D721Med (cell line): ENCODE measurements around the gene KRTAP8-1.
A peak's percentile ranks its signal among the peaks of the same experiment; 100 is the strongest.

Experiments used
- DNase-seq: peaks from one replicate; pipeline ENCODE4 v3.0.0; 2011; ENCODE audit warnings: low spot score; ENCODE audit not compliant: insufficient read length
- FAIRE-seq: peaks from 2 replicates; lab custom pipeline; 2011; peaks lifted over from hg19 to GRCh38; lab: Jason Lieb, UNC
- CTCF ChIP-seq: IDR thresholded peaks from 2 replicates; pipeline ENCODE4 v1.5.1; 2012; ENCODE audit warnings: mild to moderate bottlenecking, control low read depth; ENCODE audit not compliant: insufficient read depth; ENCODE audit errors: missing control alignments

Gene KRTAP8-1

GRCh38 chr21:30813174-30813573 lies at the start of gene KRTAP8-1:
TSS of gene KRTAP8-1 (minus strand) at chr21:30813274. CDS start at chr21:30813220, 54 bp downstream.
- DNase-seq (no peak), FAIRE-seq (no peak)
- TF ChIP-seq CTCF: no peak

- DNase-seq: no peak
- no peak for FAIRE-seq
- no peak for TF ChIP-seq CTCF
Measured at GRCh38 chr21:30847627-30848500, 34.8 kb upstream of the KRTAP8-1 start.

GRCh38 chr21:30842990-30843389 lies 29.9 kb upstream of the KRTAP8-1 start:
- TF ChIP-seq CTCF: no peak
- no peak for FAIRE-seq

GRCh38 chr21:30839304-30839703 lies 26.2 kb upstream of the KRTAP8-1 start:
- peak; percentile 29 for TF ChIP-seq CTCF
- DNase-seq (no peak), FAIRE-seq (no peak)

More at GRCh38 chr21:30842990-30843389, 29.9 kb upstream of the KRTAP8-1 start:
- no peak for DNase-seq

GRCh38 chr21:30838536-30838935 lies 25.5 kb upstream of the KRTAP8-1 start:
- FAIRE-seq: no peak
- DNase-seq: no peak
- no peak for TF ChIP-seq CTCF

GRCh38 chr21:30831194-30831765 lies 18.2 kb upstream of the KRTAP8-1 start:
- no peak for FAIRE-seq
- peak; percentile 47 for TF ChIP-seq CTCF
- DNase-seq: no peak

- TF ChIP-seq CTCF: no peak
- DNase-seq: no peak
- FAIRE-seq: no peak
Measured at GRCh38 chr21:30829659-30830058, 16.6 kb upstream of the KRTAP8-1 start, which contains the start of gene KRTAP7-1. TSS of gene KRTAP7-1 (minus strand) at chr21:30829759. CDS start at chr21:30829698, 61 bp downstream.
